HG03103 (cell line): ENCODE data around the gene MKNK2.
A peak's percentile ranks its signal among the peaks of the same experiment; 100 is the strongest.

Experiments used
- ATAC-seq: cut with Tn5 transposase; IDR thresholded peaks from one replicate; pipeline ENCODE4 v1.9.1; 2021; ENCODE audit warnings: low read depth; ENCODE audit not compliant: unreplicated experiment

MKNK2 gene

GRCh38 chr19:2080336-2080988 is 29.4 kb upstream of the MKNK2 start:
- no peak for ATAC-seq

GRCh38 chr19:2079865-2080301 is 28.8 kb upstream of the MKNK2 start:
- ATAC-seq, result no peak

- ATAC-seq, result no peak
Observed at GRCh38 chr19:2079076-2079864, 28.2 kb upstream of the MKNK2 start.

- ATAC-seq, result no peak
Observed at GRCh38 chr19:2077833-2078619, 27.0 kb upstream of the MKNK2 start.

GRCh38 chr19:2077398-2077797 is 26.4 kb upstream of the MKNK2 start:
- ATAC-seq, result no peak

GRCh38 chr19:2076526-2076944 is 25.5 kb upstream of the MKNK2 start:
- no peak for ATAC-seq

GRCh38 chr19:2072757-2073551 is 21.9 kb upstream of the MKNK2 start:
- ATAC-seq, result no peak

GRCh38 chr19:2070986-2071673 is 20.1 kb upstream of the MKNK2 start:
- ATAC-seq, result no peak

GRCh38 chr19:2070436-2070827 is 19.4 kb upstream of the MKNK2 start:
- ATAC-seq, result no peak

GRCh38 chr19:2064788-2065524 is 13.9 kb upstream of the MKNK2 start:
- ATAC-seq, result no peak

- no peak for ATAC-seq
Observed at GRCh38 chr19:2064395-2064787, 13.3 kb upstream of the MKNK2 start.

- ATAC-seq, result no peak
Observed at GRCh38 chr19:2063824-2064223, 12.8 kb upstream of the MKNK2 start.

- no peak for ATAC-seq
Observed at GRCh38 chr19:2062770-2063169, 11.7 kb upstream of the MKNK2 start.

- no peak for ATAC-seq
Observed at GRCh38 chr19:2062389-2062729, 11.3 kb upstream of the MKNK2 start.

- peak; percentile 76 for ATAC-seq
Observed at GRCh38 chr19:2061495-2062388, 10.7 kb upstream of the MKNK2 start.

- peak; percentile 17 for ATAC-seq
Observed at GRCh38 chr19:2060884-2061494, 9.9 kb upstream of the MKNK2 start.

- ATAC-seq, result no peak
Observed at GRCh38 chr19:2059422-2060201, 8.6 kb upstream of the MKNK2 start.
